Sigmoid colon (tissue), 4 donors: ENCODE data around the gene KRTAP19-4.

ENCODE experiments used
- CTCF ChIP-seq, 4 experiments: fragments of 450-650 bp in 3 of 4; fragments of 200-600 bp in 1 of 4; IDR thresholded peaks; one replicate each; pipeline ENCODE4 v1.5.1; 2016 to 2019; ENCODE audit warnings: antibody characterized with exemption in 4 of 4, mild to moderate bottlenecking in 3 of 4, moderate library complexity in 2 of 4
- POLR2A ChIP-seq, 2 donors: fragments of 450-650 bp; IDR thresholded peaks; one replicate each; pipeline ENCODE4 v1.6.1; 2016; ENCODE audit warnings: antibody characterized with exemption in 2 of 2, mild to moderate bottlenecking in 2 of 2, moderate library complexity in 2 of 2
- POLR2AphosphoS5 ChIP-seq, 4 donors: sonication (generic); formaldehyde crosslinking; IDR thresholded peaks; one replicate each; pipeline ENCODE4 v1.6.1; 2017; ENCODE audit warnings: antibody characterized with exemption in 4 of 4

GRCh38 chr21:30515681-30516080 is 18.7 kb upstream of the KRTAP19-4 start:
- TF ChIP-seq CTCF (IDR thresholded peaks at IDR 0.05): no peak
- no peak for TF ChIP-seq POLR2A (IDR thresholded peaks at IDR 0.05)
- no peak for TF ChIP-seq POLR2AphosphoS5 (IDR thresholded peaks at IDR 0.05)
